K562 treated with DMSO at 1 percent for 12 hours (cell line): Measurements from ENCODE around the gene EVI5. TPM values are rescaled to one million over a fixed set of nuclear protein-coding genes. Genes with fewer than 3 reads are reported as not detected.

Source experiments
- total RNA-seq: library from RNA; unstranded; fragments of 300-600 nt; gene quantifications from 2 replicates; pipeline ENCODE4 v1.2.3, GENCODE V29; 2022; ENCODE audit not compliant: insufficient read depth

EVI5 gene
- 6.0 TPM in 2 replicates for total RNA-seq

DNA sequence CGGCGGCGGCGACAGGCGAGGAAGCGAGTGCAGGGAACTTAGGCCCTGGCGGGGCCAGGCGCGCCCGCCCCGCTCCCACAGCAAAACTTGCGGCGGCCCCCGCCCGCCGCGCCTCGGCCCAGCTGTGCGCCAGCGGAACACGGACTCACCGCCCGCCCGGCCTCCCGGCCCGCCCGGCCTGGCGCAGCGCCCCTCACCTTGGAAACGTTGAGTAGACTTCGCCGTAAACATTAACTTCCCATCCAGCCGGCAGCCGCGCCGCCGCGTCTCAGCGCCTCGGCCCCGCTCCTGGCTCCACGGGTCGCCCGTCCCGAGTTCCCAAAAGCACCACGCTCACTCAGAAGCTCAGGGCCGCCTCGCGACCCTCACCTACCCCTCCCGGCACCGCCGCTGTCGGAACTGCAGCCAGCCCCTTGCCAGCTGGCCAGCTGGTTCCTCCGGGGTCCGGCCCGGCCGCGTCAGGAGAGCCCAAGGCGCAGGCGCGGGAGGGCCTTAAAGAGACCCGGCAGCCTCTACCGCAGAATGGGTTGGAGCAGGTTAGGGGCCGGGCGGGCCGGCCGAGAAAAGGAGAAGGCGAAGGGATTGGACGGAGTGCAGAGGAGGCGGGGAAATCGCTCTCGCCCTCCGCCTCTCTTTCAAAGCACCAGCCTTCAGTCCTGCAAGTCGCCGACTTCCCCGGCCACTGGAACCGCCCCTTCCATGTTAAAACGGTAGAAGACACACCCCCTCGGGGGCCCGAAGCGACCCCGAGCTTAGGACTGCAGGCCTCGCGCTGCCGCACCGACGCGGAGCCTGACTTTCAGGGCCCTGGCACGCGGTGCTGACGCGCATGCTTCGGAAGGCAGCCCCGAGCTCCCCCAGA is at the start of gene EVI5:
EVI5 (minus strand) TSS at position 470 of the 862 bp plus-strand sequence. CDS start 48,562 bp downstream, outside the sequence.

DNA sequence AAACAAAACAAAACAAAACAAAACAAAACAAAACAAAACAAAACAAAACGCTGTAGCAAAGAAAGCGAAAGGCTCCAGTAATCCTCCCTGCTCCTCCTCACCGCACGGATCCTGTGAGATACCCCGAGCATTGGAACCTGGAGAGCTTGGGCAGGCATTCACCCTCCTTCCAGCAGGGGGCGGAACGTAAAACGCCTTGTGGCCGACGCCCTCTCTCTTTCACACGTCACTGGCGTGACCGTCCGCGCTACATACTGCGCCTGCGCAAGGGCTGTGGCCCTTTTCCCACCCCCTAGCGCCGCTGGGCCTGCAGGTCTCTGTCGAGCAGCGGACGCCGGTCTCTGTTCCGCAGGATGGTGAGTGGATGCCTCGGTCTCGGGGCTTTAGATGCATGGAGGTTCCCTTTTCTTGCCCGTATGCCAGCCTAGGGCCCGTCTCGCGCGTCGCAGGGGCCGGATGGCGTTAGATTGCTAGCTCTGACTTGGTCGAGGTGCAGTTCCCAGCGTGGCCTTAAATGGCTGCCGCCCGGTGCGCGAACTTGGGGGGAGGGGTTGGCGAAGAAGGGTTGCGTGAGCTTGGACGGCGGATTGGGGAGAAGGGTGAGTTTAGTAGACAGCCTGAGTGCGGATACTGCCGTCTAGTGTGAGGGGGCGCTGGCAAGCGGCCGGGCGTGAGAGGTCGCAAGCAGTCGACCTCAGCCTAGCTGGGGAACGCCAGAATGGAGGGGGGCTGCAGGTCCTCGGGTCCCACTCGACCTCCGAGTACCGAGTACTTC is 47.0 kb upstream of the EVI5 start, which contains the start of gene RPL5:
RPL5 (plus strand) TSS at position 279 of the 775 bp plus-strand sequence; CDS start at position 354, 75 bp downstream.

DNA sequence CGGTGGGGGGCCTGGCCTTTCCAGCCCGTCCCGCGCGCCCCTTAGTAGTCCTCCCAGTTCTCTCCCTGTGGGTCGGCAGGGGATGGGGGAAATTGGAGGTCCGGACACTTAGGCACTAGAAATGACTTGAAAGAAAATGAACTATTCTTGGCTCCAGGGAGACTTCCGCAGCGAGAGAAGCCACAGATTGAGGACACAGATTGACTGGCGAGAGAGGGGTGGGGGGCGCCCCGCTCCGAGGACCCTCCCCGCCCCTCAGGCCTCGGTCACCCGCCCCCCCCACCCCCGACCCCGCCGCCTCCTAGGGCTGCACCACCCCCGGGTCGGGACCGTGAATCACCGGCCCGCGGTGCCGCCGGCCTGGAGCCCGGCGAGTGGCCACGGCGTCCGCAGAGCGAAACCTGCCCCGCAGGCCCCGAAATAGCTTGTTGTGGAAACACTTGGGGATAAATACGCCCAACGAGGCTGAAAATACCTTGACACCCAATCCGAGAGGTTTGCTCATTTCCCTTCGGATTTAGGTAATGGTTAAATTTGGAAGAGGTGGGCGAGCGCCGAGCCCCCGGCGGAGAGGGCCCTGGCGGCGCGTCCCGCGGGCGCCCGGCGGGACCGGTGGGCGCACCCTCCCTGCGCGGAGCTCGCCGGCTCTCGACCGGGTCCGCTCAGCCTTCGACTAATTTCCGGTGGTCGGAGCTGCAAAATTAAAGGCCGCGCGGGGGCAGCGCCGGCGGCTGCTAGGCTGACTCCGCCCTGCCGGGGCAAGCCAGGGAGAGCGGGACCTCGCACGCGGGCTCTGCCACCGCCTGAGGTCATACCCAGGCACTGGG is 298.4 kb downstream of the EVI5 start, which contains the start of gene GFI1:
GFI1 (minus strand) TSS at position 675 of the 827 bp plus-strand sequence. CDS start 3,438 bp downstream, outside the sequence.

Other genes starting within 250 kb of the EVI5 start
- gene RPL5, start 46.9 kb upstream of the EVI5 start, total RNA-seq, result 3,080 and 3,490 TPM in 2 replicates
- 2.6 and 7.9 TPM in 2 replicates for gene DIPK1A, start 176.4 kb upstream of the EVI5 start, total RNA-seq